PC-9 (cell line): ENCODE measurements around the gene TOM1L2.

Experiments used
- CTCF ChIP-seq: fragments of 200-600 bp; sonication (generic); conservative IDR thresholded peaks from 2 replicates; pipeline ENCODE4 v1.6.1; 2017; ENCODE audit warnings: mixed run types, antibody characterized with exemption, mild to moderate bottlenecking, moderate library complexity
- EZH2 ChIP-seq: fragments of 200-600 bp; sonication (generic); IDR thresholded peaks from 2 replicates; pipeline ENCODE4 v1.8.0; 2017; ENCODE audit warnings: antibody characterized with exemption, low read depth

- TF ChIP-seq CTCF (no peak), EZH2 (no peak)
Observed at GRCh38 chr17:17855976-17856375, 116.2 kb downstream of the TOM1L2 start.
